Activated CD4-positive, alpha-beta T cell treated with anti-CD3 and anti-CD28 coated beads, Interleukin-2, amount 50 U/mL, for 4 hours (primary cell): ENCODE measurements around the gene AADACL4.
"Not testable (repeated sequence)": the region's sequence is repeated elsewhere in the genome, so short reads cannot be mapped to it uniquely, and the experiment has no call there.

Experiments used
- DNase-seq, 2 experiments: peaks; one replicate each; pipeline ENCODE4 v3.0.0-alpha.2; 2020

AADACL4 gene

DNA sequence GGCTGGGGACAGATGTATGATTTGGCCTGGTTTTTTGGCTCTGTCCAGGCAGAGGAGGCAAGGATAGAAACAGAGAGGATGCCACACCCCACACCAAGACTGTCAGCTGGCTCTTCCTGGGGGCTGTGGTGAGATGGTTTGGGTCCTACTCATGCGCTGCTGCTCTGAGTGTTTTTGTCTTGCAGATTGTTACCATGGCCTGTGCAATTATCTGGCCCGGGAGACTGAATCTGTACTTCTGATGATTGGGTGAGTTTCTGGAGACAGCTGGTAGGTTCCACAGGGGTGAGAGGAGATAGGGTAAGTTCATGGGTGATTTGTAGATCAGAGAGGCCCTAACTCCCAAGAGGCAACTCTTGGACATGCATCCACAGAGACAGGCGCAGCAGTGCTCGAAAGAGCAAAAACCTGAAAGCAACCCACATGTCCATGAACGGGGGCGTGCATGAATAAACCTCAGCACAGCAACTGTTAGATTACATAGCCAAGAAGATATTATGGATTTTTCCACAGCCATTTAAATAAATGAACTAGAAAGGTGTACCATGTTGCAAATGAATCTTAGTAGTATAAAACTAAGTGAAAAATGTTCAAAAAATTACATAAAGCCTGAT, 17.8 kb downstream of the AADACL4 start:
- DNase-seq: no peak

DNA sequence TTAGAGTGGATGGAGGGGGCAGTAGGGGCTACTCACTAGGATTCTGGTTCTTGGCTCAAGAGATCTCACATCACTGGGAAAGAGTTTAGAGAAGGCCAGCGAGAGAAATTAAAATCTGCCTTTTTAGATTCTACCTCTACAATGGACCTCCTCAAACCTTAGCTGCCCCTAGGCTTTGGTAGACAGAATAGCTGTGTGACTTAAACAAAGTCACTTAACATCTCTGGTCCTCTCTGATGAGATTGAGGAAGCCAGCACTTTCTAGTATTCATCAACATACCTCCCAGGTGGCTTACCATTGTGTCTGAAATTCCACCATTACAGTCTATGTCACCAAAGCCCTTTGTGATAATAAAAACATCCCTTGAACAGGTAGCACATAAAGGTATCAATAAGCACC, 18.7 kb downstream of the AADACL4 start:
- no peak for DNase-seq

DNA sequence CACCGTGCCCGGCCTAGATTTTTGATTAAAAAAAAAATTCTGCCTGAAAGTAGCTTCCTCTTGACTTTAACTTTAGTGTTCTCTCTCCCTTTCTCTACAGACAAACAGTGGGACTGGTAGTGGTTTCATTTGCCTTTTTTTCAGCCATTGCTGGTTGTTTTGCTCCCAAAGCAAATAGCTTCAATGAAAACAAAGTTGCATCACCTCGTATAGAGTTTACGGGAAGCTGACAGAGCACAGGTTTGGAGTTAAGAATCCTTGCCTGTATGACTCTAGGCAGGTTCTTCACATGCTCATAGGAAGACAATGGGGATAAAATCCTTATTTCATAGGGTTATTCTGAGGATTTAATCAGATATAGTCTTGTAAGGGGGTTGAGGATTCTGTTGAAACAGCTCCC, 21.6 kb downstream of the AADACL4 start:
- no peak for DNase-seq

DNA sequence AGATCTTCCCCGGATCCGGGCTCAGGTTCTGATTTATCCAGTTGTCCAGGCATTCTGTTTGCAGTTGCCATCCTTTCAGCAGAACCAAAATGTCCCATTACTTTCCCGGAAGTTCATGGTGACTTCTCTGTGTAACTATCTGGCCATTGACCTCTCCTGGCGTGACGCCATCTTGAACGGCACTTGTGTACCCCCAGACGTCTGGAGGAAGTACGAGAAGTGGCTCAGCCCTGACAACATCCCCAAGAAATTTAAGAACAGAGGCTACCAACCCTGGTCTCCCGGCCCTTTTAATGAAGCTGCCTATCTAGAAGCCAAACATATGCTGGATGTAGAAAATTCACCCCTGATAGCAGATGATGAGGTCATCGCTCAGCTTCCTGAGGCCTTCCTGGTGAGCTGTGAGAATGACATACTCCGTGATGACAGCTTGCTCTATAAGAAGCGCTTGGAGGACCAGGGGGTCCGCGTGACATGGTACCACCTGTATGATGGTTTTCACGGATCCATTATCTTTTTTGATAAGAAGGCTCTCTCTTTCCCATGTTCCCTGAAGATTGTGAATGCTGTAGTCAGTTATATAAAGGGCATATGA, 22.4 kb downstream of the AADACL4 start:
- DNase-seq: no peak

DNA sequence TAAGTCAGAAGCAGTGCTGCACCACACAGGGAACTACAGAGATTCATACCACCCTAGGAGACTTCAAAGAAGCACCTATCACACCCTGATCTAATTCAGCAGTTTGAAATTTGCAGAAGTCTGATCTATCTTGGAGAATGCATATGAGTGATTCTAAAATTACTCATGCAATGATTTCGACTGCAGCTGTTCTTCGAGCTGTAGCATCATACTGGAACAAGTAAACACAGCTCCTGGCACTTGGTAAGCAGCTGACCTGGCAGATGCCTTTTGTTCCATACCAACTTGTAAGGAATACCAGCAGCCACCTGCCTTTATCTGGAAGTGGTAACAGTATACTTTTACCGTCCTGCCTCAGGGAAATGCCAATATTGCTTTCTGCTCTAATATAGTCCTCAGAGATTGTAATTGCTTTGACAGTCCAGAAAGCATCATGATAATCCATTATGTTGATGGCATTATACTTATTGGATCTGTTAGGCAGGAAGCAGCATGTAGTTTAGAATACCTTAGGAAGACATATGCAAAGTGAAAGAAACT, 25.7 kb downstream of the AADACL4 start:
- DNase-seq: no peak

DNA sequence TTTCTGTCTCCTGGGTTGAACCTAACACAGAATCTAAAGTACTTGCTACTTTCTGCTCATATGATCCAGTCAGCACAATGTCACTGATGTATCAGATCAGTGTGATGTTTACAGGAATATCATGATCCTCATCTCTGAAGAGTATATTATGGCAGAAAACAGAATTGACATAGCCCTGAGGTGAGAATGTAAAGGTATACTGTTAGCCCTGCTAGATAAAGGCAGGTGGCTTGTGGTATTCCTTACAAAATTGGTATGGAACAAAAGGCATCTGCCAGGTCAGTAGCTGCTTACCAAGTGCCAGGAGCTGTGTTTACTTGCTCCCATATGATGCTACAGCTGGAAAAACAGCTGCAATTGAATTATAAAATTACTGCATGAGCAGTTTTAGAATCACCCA, 30.5 kb downstream of the AADACL4 start:
- no peak for DNase-seq

DNA sequence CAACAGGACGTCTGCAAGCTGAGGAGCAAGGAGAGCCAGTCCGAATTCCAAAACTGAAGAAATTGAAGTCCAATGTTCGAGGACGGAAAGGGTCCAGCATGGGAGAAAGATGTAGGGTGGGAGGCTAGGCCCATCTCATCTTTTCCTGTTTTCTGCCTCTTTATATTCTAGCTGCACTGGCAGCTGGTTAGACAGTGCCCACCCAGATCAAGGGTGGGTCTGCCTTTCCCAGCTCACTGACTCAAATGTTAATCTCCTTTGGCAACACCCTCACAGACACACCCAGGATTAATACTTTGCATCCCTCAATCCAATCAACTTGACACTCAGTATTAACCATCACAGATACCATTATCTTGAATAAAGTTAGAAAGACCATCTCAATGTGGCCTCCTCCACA, 32.2 kb downstream of the AADACL4 start:
- not testable (repeated sequence) for DNase-seq

DNA sequence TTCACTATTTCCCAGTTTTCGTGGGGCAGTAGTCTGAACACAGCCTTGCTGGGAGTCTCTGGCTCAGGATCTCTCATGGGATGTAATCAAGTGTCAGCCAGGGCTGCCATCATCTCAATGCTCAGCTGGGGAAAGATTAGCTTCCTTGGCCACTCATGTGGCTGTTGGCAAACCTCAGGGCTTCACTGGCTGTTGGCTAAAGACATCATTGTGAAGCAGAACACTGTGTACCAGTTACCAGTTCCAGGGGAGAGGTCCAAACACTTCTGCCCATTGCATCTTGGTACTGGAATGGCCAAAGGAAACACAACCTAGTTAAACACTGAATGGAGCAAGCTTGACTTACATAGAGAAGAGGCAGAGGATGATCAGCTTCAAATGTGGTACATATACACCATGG, 33.7 kb downstream of the AADACL4 start:
- no peak for DNase-seq

DNA sequence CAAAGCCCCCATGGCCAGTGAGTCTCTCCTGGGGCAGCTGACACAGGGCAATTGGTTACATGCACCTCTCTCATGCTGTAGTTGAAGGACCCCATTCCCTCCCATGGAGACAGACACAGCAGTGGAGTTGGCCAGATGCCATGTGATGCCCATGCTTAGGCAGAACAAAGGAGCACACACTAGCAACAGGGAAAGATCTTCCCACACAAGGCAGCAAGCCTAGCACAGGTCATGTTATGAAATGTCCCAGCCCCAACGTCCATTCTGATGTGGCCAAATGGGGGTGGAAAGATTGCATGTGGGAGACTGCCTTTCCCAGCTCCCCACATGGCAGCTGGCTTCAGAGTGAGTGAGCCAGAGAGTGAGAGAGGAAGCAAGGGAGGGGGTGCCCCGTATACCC, 34.5 kb downstream of the AADACL4 start:
- DNase-seq: no peak

DNA sequence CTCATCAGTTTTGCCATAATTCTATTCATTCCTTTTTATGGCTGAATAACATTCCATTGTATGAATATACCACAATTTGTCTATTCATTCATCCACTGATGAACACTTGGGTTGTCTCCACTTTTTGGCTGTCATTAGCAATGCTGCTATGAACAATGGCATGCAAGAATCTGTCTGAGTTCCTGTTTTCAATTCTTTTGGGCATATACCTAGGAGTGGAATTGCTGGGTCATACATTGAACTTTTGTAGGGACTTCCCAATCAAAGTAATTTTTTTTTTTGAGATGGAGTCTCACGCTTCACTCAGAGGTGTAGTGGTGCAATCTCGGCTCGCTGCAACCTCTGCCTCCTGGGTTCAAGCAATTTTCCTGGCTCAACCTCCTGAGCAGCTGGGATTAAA, 34.9 kb downstream of the AADACL4 start:
- DNase-seq: no peak

DNA sequence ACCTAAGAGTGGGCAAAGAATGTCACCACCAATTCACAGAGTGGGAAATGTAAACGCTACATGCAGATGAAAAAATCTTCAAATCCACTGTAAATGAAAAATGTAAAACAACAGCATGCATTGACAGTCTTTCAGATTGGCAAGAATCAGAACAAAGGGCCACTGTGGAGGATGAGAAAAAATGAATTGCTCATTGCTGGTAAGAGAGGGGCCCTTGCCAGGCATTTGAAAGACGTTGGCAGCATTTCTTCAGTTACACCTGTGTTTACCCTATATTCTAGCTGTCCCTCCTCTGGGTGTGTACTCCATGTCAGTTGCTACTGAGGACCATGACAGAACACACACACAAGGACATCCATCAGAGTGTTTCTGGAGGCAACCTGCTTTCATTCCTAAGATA, 46.3 kb downstream of the AADACL4 start:
- DNase-seq: no peak

DNA sequence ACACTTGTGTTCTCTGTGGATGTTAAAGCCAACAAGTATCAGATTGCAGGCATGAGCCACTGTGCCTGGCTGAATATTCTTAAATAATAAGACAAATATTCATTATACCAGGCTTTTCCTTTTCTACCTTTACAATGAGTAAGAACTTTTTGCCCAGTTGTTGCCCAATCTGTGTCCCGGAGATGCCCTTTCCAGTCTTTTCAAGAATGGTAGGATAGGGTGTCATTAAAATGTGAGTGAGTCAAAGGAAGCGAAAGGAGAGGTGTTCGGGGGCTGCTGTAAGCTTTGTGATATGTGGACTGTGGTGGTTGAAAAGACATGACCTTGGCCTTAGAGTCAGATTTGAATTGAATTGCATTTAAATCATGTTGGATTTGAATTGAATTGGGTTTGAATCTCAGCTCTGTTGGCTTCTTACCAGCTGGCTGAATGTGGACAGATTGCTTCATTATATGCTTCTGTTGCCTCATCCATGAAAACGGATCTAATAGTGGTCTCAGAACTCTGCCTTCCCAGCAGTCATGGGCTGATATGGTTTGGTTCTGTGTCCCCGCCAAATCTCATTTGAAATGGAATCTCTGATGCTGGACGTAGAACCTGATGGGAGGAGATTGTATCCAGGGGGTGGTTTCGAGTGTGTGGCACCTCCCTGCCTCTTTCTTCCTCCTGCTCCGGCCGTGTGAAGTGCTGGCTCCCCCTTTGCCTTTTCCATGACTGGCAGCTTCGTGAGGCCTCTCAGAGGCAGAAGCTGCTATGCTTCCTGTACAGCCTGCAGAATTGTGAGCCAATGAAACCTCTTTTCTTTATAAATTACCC, 49.3 kb downstream of the AADACL4 start:
- no peak for DNase-seq

DNA sequence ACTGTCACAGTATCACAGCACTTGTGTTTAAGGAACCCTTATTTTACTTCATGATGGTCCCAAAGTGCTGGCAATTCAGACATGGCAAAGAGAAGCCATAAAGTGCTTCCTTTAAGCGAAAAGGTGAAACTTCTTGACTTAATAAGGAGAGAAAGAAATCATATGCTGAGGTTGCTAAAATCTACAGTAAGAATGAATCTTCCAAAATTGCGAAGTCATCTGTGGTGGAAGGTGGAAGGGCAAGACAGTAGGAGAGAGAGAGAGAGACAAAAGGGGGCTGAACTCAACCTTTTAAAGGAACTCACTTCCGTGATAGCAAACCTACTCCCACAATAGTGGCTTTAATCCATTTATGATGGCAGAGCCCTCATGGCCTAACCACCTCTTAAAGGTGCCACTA, 52.8 kb downstream of the AADACL4 start:
- no peak for DNase-seq

DNA sequence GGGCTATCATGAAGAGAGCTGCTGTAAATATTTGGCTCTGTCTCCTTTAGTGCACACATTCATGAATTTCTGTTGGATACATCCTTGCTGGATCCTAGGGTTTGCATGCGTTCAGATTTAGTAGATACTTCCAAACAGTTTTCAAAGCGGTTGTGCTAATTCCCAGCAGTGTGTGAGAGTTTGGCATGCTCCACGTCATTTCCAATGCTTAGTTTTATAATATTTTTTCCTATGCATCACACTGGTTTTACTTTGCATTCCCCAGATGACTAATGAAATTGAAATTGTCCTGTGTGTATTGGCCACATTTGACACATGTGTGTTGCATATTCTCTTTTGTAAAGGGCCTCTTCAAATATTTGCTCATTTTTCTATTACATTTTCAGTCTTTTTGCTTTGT, 53.5 kb downstream of the AADACL4 start:
- DNase-seq: no peak

DNA sequence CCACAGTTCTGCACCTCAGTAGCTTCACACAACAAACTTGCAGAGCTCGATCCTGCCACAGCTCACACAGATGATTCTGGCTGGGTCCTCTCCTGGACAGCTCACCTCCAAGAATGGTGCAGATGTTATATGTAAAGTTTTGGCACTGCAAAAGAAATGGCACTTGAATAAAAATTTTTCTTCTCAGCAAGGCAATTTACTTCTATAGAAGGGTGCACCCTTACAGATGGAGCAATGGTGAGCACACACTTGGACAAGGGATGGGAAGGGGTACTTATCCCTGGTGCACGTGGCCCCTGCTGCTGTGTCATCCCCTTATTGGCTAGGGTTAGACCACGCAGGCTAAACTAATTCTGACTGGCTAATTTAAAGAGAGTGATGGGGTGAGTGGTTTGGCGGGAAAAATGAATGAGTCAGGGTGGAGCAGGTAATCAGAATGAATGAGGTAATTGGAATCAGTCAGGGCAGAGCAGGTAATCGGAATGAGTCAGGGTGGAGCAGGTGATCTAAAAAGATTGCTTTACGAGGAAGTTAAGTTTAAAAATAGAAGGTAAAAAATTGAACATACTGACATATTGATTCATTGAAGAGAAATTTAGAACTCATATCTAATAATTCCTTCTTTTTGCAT, 60.1 kb downstream of the AADACL4 start:
- DNase-seq: no peak

DNA sequence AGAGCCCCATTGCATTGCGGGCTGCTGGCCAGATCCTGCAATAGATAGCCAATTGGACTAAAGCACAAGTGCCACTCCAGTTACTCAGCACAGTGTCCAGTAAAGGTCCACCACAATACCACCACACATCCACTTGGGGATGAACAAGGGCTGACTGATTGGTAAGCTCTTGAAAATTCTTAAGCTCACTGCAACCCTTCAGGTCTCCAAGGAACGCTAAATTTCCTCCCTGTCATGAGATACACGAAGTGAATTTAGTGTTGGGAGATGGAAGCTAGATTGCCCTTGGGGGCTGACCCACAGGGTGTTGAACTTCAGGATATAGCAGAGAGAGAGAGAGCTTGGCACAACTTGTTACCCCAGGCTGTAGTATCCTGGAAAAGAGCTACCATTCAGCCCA, 62.2 kb downstream of the AADACL4 start:
- no peak for DNase-seq

DNA sequence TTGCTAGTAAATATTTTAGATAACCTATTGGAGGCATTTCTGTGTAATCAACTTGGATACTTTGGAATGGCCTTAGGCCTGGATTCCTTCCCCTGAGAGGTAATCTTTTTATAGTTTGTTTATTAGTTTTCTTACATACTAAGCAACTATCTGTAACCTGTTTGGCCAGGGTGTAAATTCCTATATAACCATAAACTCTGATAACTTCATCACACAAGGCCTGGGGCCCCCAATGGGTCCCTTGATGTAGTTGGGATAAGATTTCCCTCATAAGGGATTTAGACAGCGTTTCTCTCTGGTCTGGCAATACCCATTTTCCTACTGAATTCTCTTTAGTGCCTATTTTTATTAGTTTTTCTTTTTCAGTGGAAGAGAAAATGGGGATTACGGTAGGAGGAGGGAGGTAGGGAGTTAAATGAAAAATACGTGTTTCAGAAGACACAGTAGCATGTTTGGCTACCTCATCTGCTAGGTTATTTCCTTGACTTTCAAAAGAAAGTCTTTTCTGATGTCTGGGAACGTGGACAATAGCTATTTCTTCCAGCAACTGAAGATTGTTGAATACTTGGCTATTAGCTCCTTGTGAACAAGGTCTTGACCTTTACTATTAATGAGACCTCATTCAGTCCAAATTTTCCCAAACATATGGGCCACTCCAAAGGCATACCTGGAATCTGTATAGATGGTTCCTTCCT, 64.7 kb downstream of the AADACL4 start:
- no peak for DNase-seq

DNA sequence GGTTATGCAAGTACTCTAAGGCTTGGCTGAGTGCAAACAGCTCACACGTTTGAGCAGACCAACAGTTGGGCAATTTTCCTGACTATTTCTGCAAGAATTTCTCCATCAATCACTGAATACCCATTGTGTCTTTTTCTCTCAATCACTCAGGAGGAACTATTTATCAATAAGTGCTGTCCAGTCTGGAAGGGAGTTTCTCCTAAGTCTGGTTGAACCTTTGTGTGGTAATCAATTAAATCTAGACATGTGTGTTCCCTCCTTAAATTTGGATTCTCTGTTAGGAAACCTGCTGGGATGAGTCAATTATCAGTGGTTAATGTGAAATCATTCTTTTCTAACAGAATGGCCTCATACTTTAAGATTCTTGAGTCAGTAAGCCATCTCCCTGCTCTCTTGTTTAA, 65.2 kb downstream of the AADACL4 start:
- no peak for DNase-seq

DNA sequence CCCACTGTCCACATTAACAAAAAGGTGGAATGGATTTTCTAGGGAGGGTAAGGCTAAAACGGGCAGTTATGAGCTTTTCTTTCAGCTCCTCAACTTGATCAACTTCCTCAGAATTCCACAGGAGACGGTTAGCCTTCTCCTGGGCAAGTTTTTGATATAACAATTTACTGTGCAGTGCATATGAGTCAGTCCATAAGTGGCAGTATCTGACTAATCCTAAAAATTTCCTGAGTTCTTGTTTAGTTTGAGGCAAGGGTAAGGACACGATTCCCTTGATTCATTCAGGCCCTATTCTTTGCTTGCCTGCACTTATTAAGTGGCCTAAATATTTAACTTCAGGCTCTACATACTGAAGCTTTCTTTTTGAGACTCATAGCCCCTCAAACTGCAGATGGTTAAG, 65.8 kb downstream of the AADACL4 start:
- DNase-seq: no peak

DNA sequence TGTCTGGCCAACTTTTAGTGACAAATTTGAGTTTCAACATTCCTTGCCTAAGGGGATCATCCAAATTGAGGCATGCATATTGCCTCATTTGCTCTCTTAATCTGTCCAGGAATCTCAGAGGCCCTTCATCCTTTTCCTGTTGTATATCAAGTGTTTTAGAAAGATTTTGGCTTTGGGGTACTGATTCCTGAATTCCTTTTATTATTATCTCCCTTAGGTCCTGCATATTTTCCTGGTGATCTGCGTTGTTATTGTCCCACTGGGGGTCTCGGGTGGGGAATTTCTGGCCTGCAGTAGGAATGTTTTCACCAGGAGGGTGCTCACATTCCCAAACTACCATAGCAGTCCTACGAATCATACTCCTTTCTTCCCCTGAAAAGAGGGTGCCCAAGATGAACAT, 67.7 kb downstream of the AADACL4 start:
- DNase-seq: no peak

DNA sequence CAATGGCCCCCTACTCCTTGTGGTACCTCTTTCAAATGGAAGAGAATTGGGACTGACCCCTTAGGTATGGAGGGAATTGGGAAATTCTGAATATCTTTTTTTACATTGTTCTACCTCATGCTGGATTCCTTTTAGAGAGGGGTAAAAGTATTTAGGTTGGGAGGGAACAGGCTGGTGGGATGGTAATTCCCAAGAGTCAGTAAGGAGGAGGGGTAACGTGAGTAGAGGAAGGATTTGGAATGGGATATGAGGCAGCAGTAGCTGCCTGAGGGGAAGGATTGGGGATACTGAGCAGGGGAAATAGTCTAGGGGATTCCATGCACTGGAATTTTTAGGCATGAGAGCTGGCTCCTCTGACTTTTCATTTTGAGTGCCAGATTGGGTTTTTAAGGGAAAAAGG, 68.2 kb downstream of the AADACL4 start:
- DNase-seq: no peak

DNA sequence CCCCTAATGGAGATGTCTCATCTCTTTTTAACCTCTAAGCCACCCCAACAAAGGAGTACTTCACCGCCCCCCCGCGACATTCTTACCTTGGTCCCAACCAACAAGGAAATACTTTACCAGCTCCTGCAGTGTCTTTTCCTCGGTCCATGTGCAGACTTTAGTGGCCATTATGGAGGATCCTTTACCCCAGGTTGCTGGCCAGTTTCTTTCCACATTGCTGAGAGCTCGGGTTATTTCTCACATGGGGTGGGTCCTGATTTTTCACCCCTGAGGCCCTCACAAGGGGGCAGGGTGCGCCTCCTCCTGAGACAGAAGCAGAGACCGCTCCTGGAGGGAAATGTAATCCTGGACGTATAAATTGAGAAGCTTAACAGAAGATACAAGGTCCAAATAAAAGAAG, 69.0 kb downstream of the AADACL4 start:
- no peak for DNase-seq

DNA sequence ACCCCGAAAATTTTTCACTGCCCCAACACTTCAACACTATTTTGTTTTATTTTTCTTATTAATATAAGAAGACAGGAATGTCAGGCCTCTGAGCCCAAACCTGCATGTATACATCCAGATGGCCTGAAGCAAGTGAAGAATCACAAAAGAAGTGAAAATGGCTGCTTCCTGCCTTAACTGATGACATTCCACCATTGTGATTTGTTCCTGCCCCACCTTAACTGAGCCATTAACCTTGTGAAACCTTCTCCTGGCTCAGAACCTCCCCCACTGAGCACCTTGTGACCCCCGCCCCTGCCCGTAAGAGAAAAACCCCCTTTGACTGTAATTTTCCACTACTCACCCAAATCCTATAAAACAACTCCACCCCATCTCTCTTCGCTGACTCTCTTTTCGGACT, 69.8 kb downstream of the AADACL4 start:
- DNase-seq: not testable (repeated sequence)
